ENCODE data around the gene PLEKHA5. TPM values are rescaled to one million over a fixed set of nuclear protein-coding genes. Genes with fewer than 3 reads are reported as not detected.

PLEKHA5 gene
- polyA plus RNA-seq, 3 donors, result 0.35 to 0.79 (median 0.41) TPM

DNA sequence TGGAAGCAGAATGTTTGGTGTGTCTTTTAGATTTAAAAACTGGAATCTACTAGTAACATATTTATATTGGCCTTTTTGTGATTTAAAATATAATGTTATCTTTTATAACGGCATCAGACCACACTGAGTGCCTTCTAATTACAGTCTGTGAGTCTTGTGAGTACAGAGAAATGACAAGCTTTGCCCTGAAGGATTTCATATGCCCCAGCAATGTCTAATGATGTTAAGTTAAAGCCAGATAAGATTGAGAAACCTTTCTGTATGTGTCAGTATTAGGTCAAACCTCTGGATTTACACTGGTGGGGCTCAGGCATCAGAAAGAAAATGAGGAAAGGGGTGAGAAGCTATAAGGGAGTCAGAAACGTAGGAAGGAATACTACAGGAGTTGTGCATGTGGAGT, 25.2 kb downstream of the PLEKHA5 start:
- Mint-ChIP-seq H3K9me3 (no peaks in the 10 kb centered on the region), H3K27me3 (ENCODE audit: low read depth in 3 of 3) (peaks cover 0 to 2% (median 0%) of the 10 kb centered on the region in 3 donors), H3K4me3 (no peak overlapping the region), H3K4me1 (peaks cover 1% of the 10 kb centered on the region), H3K36me3 (no peaks in the 10 kb centered on the region), H3K27ac (no peak overlapping the region)
- TF ChIP-seq, protein P1, sequence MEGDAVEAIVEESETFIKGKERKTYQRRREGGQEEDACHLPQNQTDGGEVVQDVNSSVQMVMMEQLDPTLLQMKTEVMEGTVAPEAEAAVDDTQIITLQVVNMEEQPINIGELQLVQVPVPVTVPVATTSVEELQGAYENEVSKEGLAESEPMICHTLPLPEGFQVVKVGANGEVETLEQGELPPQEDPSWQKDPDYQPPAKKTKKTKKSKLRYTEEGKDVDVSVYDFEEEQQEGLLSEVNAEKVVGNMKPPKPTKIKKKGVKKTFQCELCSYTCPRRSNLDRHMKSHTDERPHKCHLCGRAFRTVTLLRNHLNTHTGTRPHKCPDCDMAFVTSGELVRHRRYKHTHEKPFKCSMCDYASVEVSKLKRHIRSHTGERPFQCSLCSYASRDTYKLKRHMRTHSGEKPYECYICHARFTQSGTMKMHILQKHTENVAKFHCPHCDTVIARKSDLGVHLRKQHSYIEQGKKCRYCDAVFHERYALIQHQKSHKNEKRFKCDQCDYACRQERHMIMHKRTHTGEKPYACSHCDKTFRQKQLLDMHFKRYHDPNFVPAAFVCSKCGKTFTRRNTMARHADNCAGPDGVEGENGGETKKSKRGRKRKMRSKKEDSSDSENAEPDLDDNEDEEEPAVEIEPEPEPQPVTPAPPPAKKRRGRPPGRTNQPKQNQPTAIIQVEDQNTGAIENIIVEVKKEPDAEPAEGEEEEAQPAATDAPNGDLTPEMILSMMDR (IDR thresholded peaks at IDR 0.05), result no peak
- H3K79me2 ChIP-seq (ENCODE audit: insufficient read depth, low read length), result no peaks in the 10 kb centered on the region
- no peak overlapping the region for H3K4me3 ChIP-seq (replicated peaks in 1 of 3; ENCODE audit: low read depth in 2 of 3, low read length in 3 of 3)
- no peaks in the 10 kb centered on the region for H3K9me3 ChIP-seq (replicated peaks in 1 of 2; ENCODE audit: control insufficient read depth in 1 of 2, insufficient read depth in 1 of 2, low read length in 2 of 2)
- H3K27ac ChIP-seq (ENCODE audit: low read depth in 1 of 2, low read length in 2 of 2), result no peak overlapping the region
- H3K4me2 ChIP-seq (replicated peaks; ENCODE audit: extremely low read depth, low read length, poor library complexity, severe bottlenecking), result no peak overlapping the region
- H4K20me1 ChIP-seq (ENCODE audit: insufficient read depth, low read length), result no peaks in the 10 kb centered on the region
- H3K27me3 ChIP-seq (ENCODE audit: control insufficient read depth in 2 of 2, insufficient read depth in 2 of 2, low read length in 2 of 2), result no peaks in the 10 kb centered on the region
- H3K9ac ChIP-seq (ENCODE audit: insufficient read depth, low read length, poor library complexity, severe bottlenecking), result no peak overlapping the region
- H3K4me1 ChIP-seq (ENCODE audit: control insufficient read depth in 1 of 2, insufficient read depth in 2 of 2, low read length in 2 of 2), result no peaks in the 10 kb centered on the region
- no peaks in the 10 kb centered on the region for H3K36me3 ChIP-seq (replicated peaks in 1 of 2; ENCODE audit: control insufficient read depth in 1 of 2, insufficient read depth in 2 of 2, low read length in 2 of 2)
- no peak overlapping the region for H2AFZ ChIP-seq (ENCODE audit: insufficient read depth, low read depth, low read length, poor library complexity, severe bottlenecking)
- WGBS (ENCODE audit: insufficient coverage), result no CpG with 5 or more reads among the region's 2 CpGs
- intact Hi-C loops (cut with micrococcal nuclease), result no loop called here
- DNase-seq, result no peak

DNA sequence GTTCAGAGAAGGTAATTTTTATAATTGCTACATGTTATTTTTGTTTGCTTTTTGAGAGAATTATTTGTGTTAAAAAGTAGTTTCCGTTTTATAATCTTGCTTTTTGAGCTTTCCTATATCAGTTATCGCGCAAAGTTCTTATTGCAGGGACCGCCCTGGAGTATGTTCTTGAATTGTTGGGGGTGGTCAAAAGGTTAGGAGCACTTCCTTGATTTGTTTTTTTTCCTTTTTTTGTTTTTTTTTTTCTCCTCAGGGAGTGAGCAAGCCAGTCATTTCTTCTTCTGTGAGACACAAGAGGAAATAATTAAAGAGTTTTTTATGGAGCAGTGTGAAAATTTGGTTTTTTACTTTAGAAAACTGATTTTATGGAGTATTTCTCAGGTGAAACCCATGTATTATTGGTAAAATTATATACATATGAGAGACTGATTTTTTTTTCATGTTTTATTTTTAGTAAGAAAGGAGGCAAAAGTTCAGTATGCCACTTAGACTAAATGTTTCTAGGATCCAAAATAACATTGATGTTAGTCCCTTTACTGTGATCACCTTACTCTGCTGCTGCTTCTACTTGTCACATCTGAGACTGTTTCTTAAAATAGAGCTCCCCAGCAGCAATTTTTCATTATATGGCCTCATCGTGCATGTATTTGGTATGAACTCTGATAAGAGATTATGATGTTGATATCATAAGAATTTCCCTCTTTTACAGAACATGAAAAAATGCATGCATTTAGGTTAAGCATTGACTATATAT, 26.6 kb downstream of the PLEKHA5 start:
- no peak overlapping the region for H3K27ac Mint-ChIP-seq
- no peaks in the 10 kb centered on the region for H3K36me3 ChIP-seq (replicated peaks in 1 of 2; ENCODE audit: control insufficient read depth in 1 of 2, insufficient read depth in 2 of 2, low read length in 2 of 2)
- H3K9me3 ChIP-seq (replicated peaks in 1 of 2; ENCODE audit: control insufficient read depth in 1 of 2, insufficient read depth in 1 of 2, low read length in 2 of 2), result no peaks in the 10 kb centered on the region
- no peak overlapping the region for H3K4me3 Mint-ChIP-seq
- intact Hi-C loops (cut with micrococcal nuclease), result no loop called here
- H3K4me3 ChIP-seq (replicated peaks in 1 of 3; ENCODE audit: low read depth in 2 of 3, low read length in 3 of 3), result no peak overlapping the region
- H3K79me2 ChIP-seq (ENCODE audit: insufficient read depth, low read length), result no peaks in the 10 kb centered on the region
- H4K20me1 ChIP-seq (ENCODE audit: insufficient read depth, low read length), result no peaks in the 10 kb centered on the region
- H3K4me2 ChIP-seq (replicated peaks; ENCODE audit: extremely low read depth, low read length, poor library complexity, severe bottlenecking), result no peak overlapping the region
- no peaks in the 10 kb centered on the region for H3K4me1 ChIP-seq (ENCODE audit: control insufficient read depth in 1 of 2, insufficient read depth in 2 of 2, low read length in 2 of 2)
- H3K9ac ChIP-seq (ENCODE audit: insufficient read depth, low read length, poor library complexity, severe bottlenecking), result no peak overlapping the region
- no peak overlapping the region for H2AFZ ChIP-seq (ENCODE audit: insufficient read depth, low read depth, low read length, poor library complexity, severe bottlenecking)
- 95% methylated on average over 4 of the region's 5 CpGs for WGBS (ENCODE audit: insufficient coverage)
- no peaks in the 10 kb centered on the region for H3K36me3 Mint-ChIP-seq
- H3K4me1 Mint-ChIP-seq, result no peaks in the 10 kb centered on the region
- no peaks in the 10 kb centered on the region for H3K27me3 Mint-ChIP-seq (ENCODE audit: low read depth in 3 of 3)
- TF ChIP-seq, protein P1 (IDR thresholded peaks at IDR 0.05), result no peak
- H3K27ac ChIP-seq (ENCODE audit: low read depth in 1 of 2, low read length in 2 of 2), result no peak overlapping the region
- no peaks in the 10 kb centered on the region for H3K27me3 ChIP-seq (ENCODE audit: control insufficient read depth in 2 of 2, insufficient read depth in 2 of 2, low read length in 2 of 2)
- no peaks in the 10 kb centered on the region for H3K9me3 Mint-ChIP-seq
- no peak for DNase-seq
